Activated CD8-positive, alpha-beta T cell treated with anti-CD3 and anti-CD28 coated beads for 36 hours (primary cell): ENCODE measurements around the gene C1R. TPM values are rescaled to one million over a fixed set of nuclear protein-coding genes. Genes with fewer than 3 reads are reported as not detected.

Experiments
- ATAC-seq: fragments of 200-7000 bp; cut with Tn5 transposase; one replicate; pipeline ENCODE4 v1.10.0; 2021; ENCODE audit warnings: mild to moderate bottlenecking, moderate library complexity
- CTCF ChIA-PET: fragments of 350-600 bp; sonication (Branson Sonifier 250); formaldehyde crosslinking; loops from one replicate; lab custom pipeline; 2021; ENCODE audit warnings: antibody characterized with exemption; lab: Charles Lee
- POLR2A ChIA-PET: fragments of 350-600 bp; sonication (Branson Sonifier 250); formaldehyde crosslinking; loops from one replicate; lab custom pipeline; 2021; ENCODE audit warnings: antibody characterized with exemption; lab: Charles Lee
- DNase-seq: peaks from one replicate; pipeline ENCODE4 v3.0.0-alpha.2; 2020
- H3K27ac Mint-ChIP-seq: one replicate; pipeline ENCODE4 v1.8.0; 2021; ENCODE audit warnings: mild to moderate bottlenecking, mixed read lengths
- H3K27me3 Mint-ChIP-seq: one replicate; pipeline ENCODE4 v1.8.0; 2021; ENCODE audit warnings: mixed read lengths
- H3K36me3 Mint-ChIP-seq: one replicate; pipeline ENCODE4 v1.8.0; 2021; ENCODE audit warnings: low read depth, mixed read lengths
- H3K4me1 Mint-ChIP-seq: one replicate; pipeline ENCODE4 v1.8.0; 2021; ENCODE audit warnings: low read depth, mixed read lengths
- H3K4me3 Mint-ChIP-seq: one replicate; pipeline ENCODE4 v1.8.0; 2021; ENCODE audit warnings: mild to moderate bottlenecking, moderate library complexity, mixed read lengths
- H3K9me3 Mint-ChIP-seq: one replicate; pipeline ENCODE4 v1.8.0; 2021; ENCODE audit warnings: mixed read lengths
- CTCF ChIP-seq: fragments of 200-600 bp; IDR thresholded peaks from one replicate; pipeline ENCODE4 v1.8.0; 2022; ENCODE audit warnings: antibody characterized with exemption, mild to moderate bottlenecking
- intact Hi-C: fragments of 100-400 bp; cut with micrococcal nuclease; formaldehyde crosslinking; loops from one replicate; pipeline ENCODE4 v1.10.0; 2022
- total RNA-seq, 2 experiments: library from RNA; stranded (reverse); gene quantifications; one replicate each; pipeline ENCODE4 v1.2.3, GENCODE V29; 2021

Gene C1R
- total RNA-seq, 2 experiments from 2014 or later = 0.97 to 2.4 TPM

GRCh38 chr12:7066596-7066995, 25.6 kb downstream of the C1R start:
- Mint-ChIP-seq H3K36me3 (no peaks in the 10 kb centered on the region), H3K4me3 (no peak overlapping the region), H3K27ac (no peak overlapping the region), H3K4me1 (no peaks in the 10 kb centered on the region), H3K27me3 (no peaks in the 10 kb centered on the region), H3K9me3 (no peaks in the 10 kb centered on the region)
- ATAC-seq = no peak
- DNase-seq = no peak
- no peak for TF ChIP-seq CTCF
- intact Hi-C loops = no loop called here
- ChIA-PET POLR2A (no interaction called here), CTCF (interaction anchor here (0.7 kb wide), 1 partner anchor 48 kb away, joined by 3 read pairs; the partner anchor contains the start of gene LPCAT3)

GRCh38 chr12:7065073-7065623, 27.1 kb downstream of the C1R start:
- Mint-ChIP-seq H3K4me1 (no peaks in the 10 kb centered on the region), H3K9me3 (no peaks in the 10 kb centered on the region), H3K27ac (no peak overlapping the region), H3K4me3 (no peak overlapping the region), H3K36me3 (no peaks in the 10 kb centered on the region), H3K27me3 (peaks cover 4% of the 10 kb centered on the region)
- intact Hi-C loops = no loop called here
- ATAC-seq (no peak), DNase-seq (no peak)
- ChIA-PET POLR2A (no interaction called here), CTCF (no interaction called here)
- no peak for TF ChIP-seq CTCF

GRCh38 chr12:7064516-7064915, 27.7 kb downstream of the C1R start:
- Mint-ChIP-seq H3K27me3 (peaks cover 8% of the 10 kb centered on the region), H3K27ac (no peak overlapping the region), H3K4me1 (no peaks in the 10 kb centered on the region), H3K9me3 (no peaks in the 10 kb centered on the region), H3K4me3 (no peak overlapping the region), H3K36me3 (no peaks in the 10 kb centered on the region)
- no peak for TF ChIP-seq CTCF
- ATAC-seq (no peak), DNase-seq (no peak)
- CTCF ChIA-PET = no interaction called here
- intact Hi-C loops = no loop called here
- POLR2A ChIA-PET = no interaction called here

GRCh38 chr12:7061596-7061995, 30.6 kb downstream of the C1R start:
- intact Hi-C loops = no loop called here
- ChIA-PET POLR2A (interaction anchor here (1.2 kb wide), 1 partner anchor 13 kb away, joined by 3 read pairs; no protein-coding TSS in a partner anchor), CTCF (interaction anchor here (1.2 kb wide), 1 partner anchor 51 kb away, joined by 3 read pairs; no protein-coding TSS in a partner anchor)

More at GRCh38 chr12:7061596-7061995, 30.6 kb downstream of the C1R start:
- Mint-ChIP-seq H3K36me3 (no peaks in the 10 kb centered on the region), H3K4me3 (no peak overlapping the region), H3K27me3 (peaks cover 18% of the 10 kb centered on the region), H3K27ac (no peak overlapping the region), H3K9me3 (no peaks in the 10 kb centered on the region), H3K4me1 (no peaks in the 10 kb centered on the region)
- TF ChIP-seq CTCF = no peak
- no peak for DNase-seq
- ATAC-seq = no peak
